HepG2 (cell line): ENCODE results near the gene RAN. TPM values are rescaled to one million over a fixed set of nuclear protein-coding genes. Genes with fewer than 3 reads are reported as not detected.

Source experiments
- ATAC-seq: fragments of 200-7000 bp; cut with Tn5 transposase; 3 replicates; pipeline ENCODE4 v1.9.1; 2020; ENCODE audit warnings: mild to moderate bottlenecking, moderate library complexity
- BruUV-seq: library from RNA; stranded (reverse); fragments of 400-500 nt; replicated peaks from 2 replicates; lab custom pipeline; 2021; lab: Mats Ljungman, UMichigan
- CTCF ChIA-PET: fragments of 300-600 bp; formaldehyde crosslinking; extraction: SDS; loops from one replicate; lab custom pipeline; 2021; ENCODE audit warnings: low total read pairs, inconsistent platforms, low intra/inter-chr PET ratio; lab: Yijun Ruan, JAX
- POLR2A ChIA-PET: fragments of 350-600 bp; sonication (Branson Sonifier 250); formaldehyde crosslinking; loops from one replicate; lab custom pipeline; 2020; ENCODE audit warnings: antibody characterized with exemption, inconsistent platforms; lab: Yijun Ruan, JAX
- DNase-seq: peaks from one replicate; pipeline ENCODE4 v3.0.0-alpha.2; 2015; ENCODE audit warnings: low spot score
- FAIRE-seq: peaks from 3 replicates; lab custom pipeline; 2011; peaks lifted over from hg19 to GRCh38; lab: Jason Lieb, UNC
- H2AFZ ChIP-seq: one replicate; pipeline ENCODE4 v1.6.1; 2011; ENCODE audit warnings: low read length, inconsistent platforms
- H3K27ac ChIP-seq: fragments of 300-600 bp; 3 replicates; pipeline ENCODE4 v1.8.0; 2011; ENCODE audit warnings: mixed run types, mild to moderate bottlenecking, mixed read lengths, low read length, inconsistent platforms; ENCODE audit not compliant: insufficient read depth; ENCODE audit errors: extremely low read length
- H3K27me3 ChIP-seq, 2 experiments: fragments of 200-600 bp in 1 of 2; 2 replicates in 1 of 2; 3 replicates in 1 of 2; pipeline versions ENCODE4 v1.6.0 to v1.8.0; 2011; ENCODE audit warnings: low read length in 2 of 2, mild to moderate bottlenecking in 2 of 2, moderate library complexity in 2 of 2, inconsistent platforms in 1 of 2; ENCODE audit not compliant: insufficient read depth in 2 of 2, control insufficient read depth in 1 of 2
- H3K36me3 ChIP-seq, 2 experiments: fragments of 200-600 bp in 1 of 2; replicated peaks in 1 of 2; 2 replicates in 1 of 2; 3 replicates in 1 of 2; pipeline versions ENCODE4 v1.5.1 to v1.8.0; 2011; ENCODE audit warnings: low read length in 2 of 2, inconsistent platforms in 1 of 2; ENCODE audit not compliant: insufficient read depth in 2 of 2, control insufficient read depth in 1 of 2
- H3K4me1 ChIP-seq: 2 replicates; pipeline ENCODE4 v1.5.1; 2012; ENCODE audit warnings: low read length, inconsistent platforms; ENCODE audit not compliant: insufficient read depth
- H3K4me2 ChIP-seq: 2 replicates; pipeline ENCODE4 v1.6.0; 2011; ENCODE audit warnings: low read depth, low read length, inconsistent platforms
- H3K4me3 ChIP-seq, 3 experiments: fragments of 200-600 bp in 1 of 3; sonication (generic), shearing (Covaris generic) in 1 of 3; replicated peaks in 1 of 3; 2 replicates each; pipeline ENCODE4 v1.5.1; 2011 to 2016; ENCODE audit warnings: low read length in 3 of 3, inconsistent platforms in 2 of 3, low read depth in 2 of 3, mild to moderate bottlenecking in 2 of 3, control low read depth in 1 of 3, mixed read lengths in 1 of 3; ENCODE audit not compliant: insufficient read depth in 1 of 3
- H3K79me2 ChIP-seq: one replicate; pipeline ENCODE4 v1.6.1; 2011; ENCODE audit warnings: low read length, inconsistent platforms; ENCODE audit not compliant: insufficient read depth
- H3K9ac ChIP-seq: 2 replicates; pipeline ENCODE4 v1.6.0; 2011; ENCODE audit warnings: mild to moderate bottlenecking, low read depth, low read length, inconsistent platforms; ENCODE audit not compliant: insufficient read depth
- H3K9me3 ChIP-seq: 2 replicates; pipeline ENCODE4 v1.5.1; 2012; ENCODE audit warnings: mild to moderate bottlenecking, low read length
- H4K20me1 ChIP-seq: 2 replicates; pipeline ENCODE4 v1.6.0; 2011; ENCODE audit warnings: inconsistent platforms, mild to moderate bottlenecking, low read length, moderate library complexity; ENCODE audit not compliant: insufficient read depth
- EP300 ChIP-seq, 3 experiments: sonication (generic) in 1 of 3; formaldehyde crosslinking in 1 of 3; IDR thresholded peaks; 2 replicates each; pipeline versions ENCODE4 v1.5.1 to v1.6.1; 2011 to 2020; ENCODE audit warnings: low read depth in 2 of 3, low read length in 2 of 3, borderline replicate concordance in 1 of 3, improper control_type of control experiment in 1 of 3, mild to moderate bottlenecking in 1 of 3, missing genetic modification reagents in 1 of 3, moderate library complexity in 1 of 3
- ETS1 ChIP-seq: sonication (generic); formaldehyde crosslinking; IDR thresholded peaks from 2 replicates; pipeline ENCODE4 v1.4.0; 2020; ENCODE audit warnings: missing genetic modification reagents
- FLYWCH1 ChIP-seq: sonication (generic); formaldehyde crosslinking; IDR thresholded peaks from 2 replicates; pipeline ENCODE4 v1.8.1; 2023; ENCODE audit warnings: mild to moderate bottlenecking, missing genetic modification reagents
- GABPB1 ChIP-seq: IDR thresholded peaks from 2 replicates; pipeline ENCODE4 v1.6.1; 2016; ENCODE audit warnings: mild to moderate bottlenecking, missing genetic modification reagents, moderate library complexity, missing compliant biosample characterization
- NRL ChIP-seq: sonication (generic); formaldehyde crosslinking; IDR thresholded peaks from 2 replicates; pipeline ENCODE4 v1.5.0; 2020; ENCODE audit warnings: missing genetic modification reagents, mild to moderate bottlenecking, moderate library complexity, borderline replicate concordance
- ZNF639 ChIP-seq: conservative IDR thresholded peaks from 2 replicates; pipeline ENCODE4 v1.6.1; 2018; ENCODE audit warnings: missing genetic modification reagents
- ZNF660 ChIP-seq: sonication (generic); formaldehyde crosslinking; IDR thresholded peaks from 2 replicates; pipeline ENCODE4 v1.5.1; 2020; ENCODE audit warnings: mild to moderate bottlenecking, low read depth, missing genetic modification reagents, borderline replicate concordance
- WGBS: methylation state at CpG from one replicate; pipeline ENCODE4 v1.1.6; 2017; ENCODE audit warnings: low lambda C conversion rate; 5-methylcytosine and 5-hydroxymethylcytosine counted together
- in situ Hi-C: cut with HindIII; loops from 2 replicates; pipeline ENCODE4 v1.10.0; 2017; ENCODE audit warnings: low pct_unique_long_range_greater_than_20kb; ENCODE audit not compliant: extremely low pct_ligation_motif_present
- intact Hi-C: fragments of 100-400 bp; cut with micrococcal nuclease; formaldehyde crosslinking; loops from one replicate; pipeline ENCODE4 v1.10.0; 2022; ENCODE audit not compliant: unreplicated experiment
- polyA plus RNA-seq, 8 experiments: library from polyadenylated mRNA; depleted of rRNA in 3 of 8; stranded (reverse) in 7 of 8; unstranded in 1 of 8; fragments of >200 nt; fragmentation: Illumina TruSeq in 4 of 8; extraction: Trizol in 4 of 8; gene quantifications; 2 replicates each; pipeline versions ENCODE4 v1.2.1 to v1.2.3, GENCODE V29; 2011 to 2016; ENCODE audit warnings: low read depth in 4 of 8, missing spikeins in 1 of 8, mixed read lengths in 1 of 8; ENCODE audit not compliant: insufficient read depth in 1 of 8
- total RNA-seq, 5 experiments: library from RNA; depleted of rRNA; stranded (reverse); fragments of >200 nt; fragmentation: Illumina TruSeq; extraction: Trizol; gene quantifications; 2 replicates each; pipeline ENCODE4 v1.2.3, GENCODE V29; 2016; ENCODE audit warnings: low read depth in 1 of 5

The RAN gene
- total and polyA plus RNA-seq, 2 of the 13 experiments (the other 11 are each of a cell fraction or from before 2014, with no cell fraction given) = 1,335 to 1,630 TPM

- no peak for TF ChIP-seq ETS1 (CRISPR knock-in tag)
- TF ChIP-seq GABPB1 (CRISPR knock-in tag) = no peak
- TF ChIP-seq NRL (CRISPR knock-in tag) = no peak
- TF ChIP-seq ZNF639 = no peak
- no peak for TF ChIP-seq FLYWCH1 (CRISPR knock-in tag)
- TF ChIP-seq EP300 (IDR thresholded peaks at IDR 0.05; ENCODE audit: low read depth in 2 of 2, low read length in 2 of 2) = no peak
- no peak for TF ChIP-seq EP300 (CRISPR knock-in tag; IDR thresholded peaks at IDR 0.05; ENCODE audit: borderline replicate concordance)
- TF ChIP-seq, all 625 proteins: peak for 0
These were observed 50.7 kb downstream of the RAN start (continued) for GRCh38 chr12:130922511-130922953.

- POLR2A ChIA-PET = no interaction called here
- ATAC-seq (no peak), DNase-seq (no peak), FAIRE-seq (no peak)
- Histone ChIP-seq H2AFZ (no peak overlapping the region), H4K20me1 (no peaks in the 10 kb centered on the region), H3K9me3 (peaks cover 9% of the 10 kb centered on the region; the same call in 1 of the 2 replicates), H3K27me3 (peaks cover 0 to 21% of the 10 kb centered on the region in 2 experiments; a peak in 2 of 5 replicates), H3K4me1 (peaks cover 12% of the 10 kb centered on the region), H3K9ac (no peak overlapping the region), H3K36me3 (no peaks in the 10 kb centered on the region), H3K4me2 (no peak overlapping the region), H3K79me2 (no peaks in the 10 kb centered on the region), H3K27ac (no peak overlapping the region), H3K4me3 (no peak overlapping the region; a peak in 1 of 6 replicates)
- TF ChIP-seq ZNF639 (no peak), ZNF660 (no peak)
- intact Hi-C loops (no loop called here), in situ Hi-C loops (loop anchor here (25.0 kb wide), 1 partner anchor 537 kb away; no protein-coding TSS in a partner anchor)
- 67% methylated on average over 20 of the region's 23 CpGs for WGBS
- BruUV-seq = no TSS peak
- CTCF ChIA-PET = no interaction called here
These were observed 53.2 kb downstream of the RAN start for GRCh38 chr12:130924966-130925665.
